Measurements from ENCODE around the gene ZNF692.

Gene ZNF692

DNA sequence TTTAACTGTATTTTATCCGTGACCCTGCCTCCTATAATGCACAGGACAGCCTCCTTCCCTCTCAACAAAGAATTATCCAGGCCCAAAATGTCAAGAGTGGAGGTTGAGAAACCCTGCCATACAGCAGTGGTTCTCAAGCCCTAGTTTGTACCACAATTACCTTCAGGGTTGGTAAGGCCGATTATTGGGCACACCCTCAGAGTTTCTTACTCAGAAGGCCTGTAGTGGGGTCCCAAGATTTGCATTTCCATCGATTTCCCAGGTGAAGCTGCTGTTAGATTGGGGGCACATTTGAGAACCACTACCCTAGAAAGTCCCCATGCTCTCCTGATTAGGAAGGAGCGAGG lies 46.8 kb upstream of the ZNF692 start:
- Histone ChIP-seq H2AFZ (ENCODE audit: low read depth) (peak overlapping the region; percentile 86), H3K9ac (peak overlapping the region; percentile 75), H3K36me3 (ENCODE audit: insufficient read depth) (no peaks in the 10 kb centered on the region), H3K79me2 (ENCODE audit: insufficient read depth, low read depth) (peaks cover 35% of the 10 kb centered on the region; the same call in 1 of the 2 replicates), H3K27ac (peak overlapping the region; percentile 79), H3K27me3 (ENCODE audit: insufficient read depth, low read depth) (no peaks in the 10 kb centered on the region), H4K20me1 (ENCODE audit: insufficient read depth) (no peaks in the 10 kb centered on the region), H3K4me1 (ENCODE audit: low read depth, poor library complexity, severe bottlenecking) (peaks cover 47% of the 10 kb centered on the region), H3K4me3 (IDR thresholded peaks at IDR 0.05; ENCODE audit: insufficient read depth, low read depth, low read length) (peak overlapping the region; percentile 91), H3K4me2 (peak overlapping the region; percentile 99)
- no peak for TF ChIP-seq CTCF (conservative IDR thresholded peaks at IDR 0.05; ENCODE audit: low read depth, low read length)

GRCh38 chr1:248904437-248905216 lies 45.7 kb upstream of the ZNF692 start:
- Histone ChIP-seq H3K9ac (no peak overlapping the region), H3K27ac (no peak overlapping the region), H3K4me1 (ENCODE audit: low read depth, poor library complexity, severe bottlenecking) (peaks cover 42% of the 10 kb centered on the region), H2AFZ (ENCODE audit: low read depth) (peak overlapping the region; percentile 86; the same call in 1 of the 2 replicates), H3K4me3 (IDR thresholded peaks at IDR 0.05; ENCODE audit: insufficient read depth, low read depth, low read length) (no peak overlapping the region), H4K20me1 (ENCODE audit: insufficient read depth) (no peaks in the 10 kb centered on the region), H3K27me3 (ENCODE audit: insufficient read depth, low read depth) (no peaks in the 10 kb centered on the region), H3K36me3 (ENCODE audit: insufficient read depth) (no peaks in the 10 kb centered on the region), H3K4me2 (peak overlapping the region; percentile 99), H3K79me2 (ENCODE audit: insufficient read depth, low read depth) (peaks cover 29% of the 10 kb centered on the region; the same call in 1 of the 2 replicates)
- no peak for TF ChIP-seq CTCF (conservative IDR thresholded peaks at IDR 0.05; ENCODE audit: low read depth, low read length)

- no peak overlapping the region for H2AFZ ChIP-seq (ENCODE audit: low read depth)
- H3K27me3 ChIP-seq (ENCODE audit: insufficient read depth, low read depth), result no peaks in the 10 kb centered on the region
- H4K20me1 ChIP-seq (ENCODE audit: insufficient read depth), result no peaks in the 10 kb centered on the region
- peaks cover 23% of the 10 kb centered on the region for H3K4me1 ChIP-seq (ENCODE audit: low read depth, poor library complexity, severe bottlenecking)
- no peak overlapping the region for H3K9ac ChIP-seq
- no peak for TF ChIP-seq CTCF (conservative IDR thresholded peaks at IDR 0.05; ENCODE audit: low read depth, low read length)
- no peaks in the 10 kb centered on the region for H3K36me3 ChIP-seq (ENCODE audit: insufficient read depth)
- H3K27ac ChIP-seq, result no peak overlapping the region
- H3K4me2 ChIP-seq, result peak overlapping the region; percentile 41
- no peak overlapping the region for H3K4me3 ChIP-seq (IDR thresholded peaks at IDR 0.05; ENCODE audit: insufficient read depth, low read depth, low read length)
- H3K79me2 ChIP-seq (ENCODE audit: insufficient read depth, low read depth), result no peaks in the 10 kb centered on the region
These were observed 42.7 kb upstream of the ZNF692 start for GRCh38 chr1:248901578-248901977.

DNA sequence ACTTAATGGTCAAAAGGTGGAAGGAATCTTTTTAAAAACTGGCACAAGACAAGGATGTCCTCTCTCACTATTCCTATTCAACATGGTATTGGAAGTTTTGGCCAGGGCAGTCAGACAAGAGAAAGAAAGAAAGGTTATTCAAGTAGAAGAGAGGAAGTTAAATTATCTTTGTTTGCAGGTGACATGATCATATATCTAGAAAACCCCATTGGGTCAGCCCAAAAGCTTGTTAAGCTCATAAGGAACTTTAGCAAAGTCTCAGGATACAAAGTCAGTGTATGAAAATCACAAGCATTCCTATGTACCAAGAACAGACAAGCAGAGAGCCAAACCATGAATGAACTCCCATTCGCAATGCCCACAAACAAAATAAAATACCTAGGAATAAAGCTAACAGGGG lies 41.8 kb upstream of the ZNF692 start:
- Histone ChIP-seq H4K20me1 (ENCODE audit: insufficient read depth) (no peaks in the 10 kb centered on the region), H3K4me3 (IDR thresholded peaks at IDR 0.05; ENCODE audit: insufficient read depth, low read depth, low read length) (no peak overlapping the region), H3K27me3 (ENCODE audit: insufficient read depth, low read depth) (no peaks in the 10 kb centered on the region), H3K36me3 (ENCODE audit: insufficient read depth) (no peaks in the 10 kb centered on the region), H3K4me2 (peak overlapping the region; percentile 41; the same call in 1 of the 2 replicates), H2AFZ (ENCODE audit: low read depth) (no peak overlapping the region), H3K9ac (no peak overlapping the region), H3K27ac (no peak overlapping the region), H3K4me1 (ENCODE audit: low read depth, poor library complexity, severe bottlenecking) (peaks cover 23% of the 10 kb centered on the region), H3K79me2 (ENCODE audit: insufficient read depth, low read depth) (no peaks in the 10 kb centered on the region)
- no peak for TF ChIP-seq CTCF (conservative IDR thresholded peaks at IDR 0.05; ENCODE audit: low read depth, low read length)

Data from KMS-11 (cell line).